ENCODE results near the gene GAK.

GAK gene

GRCh38 chr4:971666-972500, 39.8 kb upstream of the GAK start:
- DNase-seq (ENCODE audit: low read depth): no peak
- TF ChIP-seq CTCF (IDR thresholded peaks at IDR 0.05; ENCODE audit: control insufficient read depth, insufficient read depth, low read depth, low read length, missing control alignments): no peak
- H3K4me3 ChIP-seq (ENCODE audit: control insufficient read depth, low read depth, low read length): peak overlapping the region; percentile 69

- H3K4me3 ChIP-seq (ENCODE audit: control insufficient read depth, low read depth, low read length): no peak overlapping the region
- no peak for TF ChIP-seq CTCF (IDR thresholded peaks at IDR 0.05; ENCODE audit: control insufficient read depth, insufficient read depth, low read depth, low read length, missing control alignments)
- no peak for DNase-seq (ENCODE audit: low read depth)
Observed at GRCh38 chr4:970854-971520, 38.9 kb upstream of the GAK start.

- no peak for TF ChIP-seq CTCF (IDR thresholded peaks at IDR 0.05; ENCODE audit: control insufficient read depth, insufficient read depth, low read depth, low read length, missing control alignments)
- no peak for DNase-seq (ENCODE audit: low read depth)
- no peak overlapping the region for H3K4me3 ChIP-seq (ENCODE audit: control insufficient read depth, low read depth, low read length)
Observed at GRCh38 chr4:970046-970745, 38.1 kb upstream of the GAK start.

- no peak for TF ChIP-seq CTCF (IDR thresholded peaks at IDR 0.05; ENCODE audit: control insufficient read depth, insufficient read depth, low read depth, low read length, missing control alignments)
- H3K4me3 ChIP-seq (ENCODE audit: control insufficient read depth, low read depth, low read length): no peak overlapping the region
- DNase-seq (ENCODE audit: low read depth): no peak
Observed at GRCh38 chr4:968621-969394, 36.7 kb upstream of the GAK start.

- DNase-seq (ENCODE audit: low read depth): no peak
- H3K4me3 ChIP-seq (ENCODE audit: control insufficient read depth, low read depth, low read length): no peak overlapping the region
- no peak for TF ChIP-seq CTCF (IDR thresholded peaks at IDR 0.05; ENCODE audit: control insufficient read depth, insufficient read depth, low read depth, low read length, missing control alignments)
Observed at GRCh38 chr4:968221-968620, 36.1 kb upstream of the GAK start.

Measured in AG09309 (cell line).